ENCODE measurements around the gene ANP32E. TPM values are rescaled to one million over a fixed set of nuclear protein-coding genes. Genes with fewer than 3 reads are reported as not detected.

Gene ANP32E
- total RNA-seq, 1 donor from 2014 or later, result 16.7 TPM

GRCh38 chr1:150227228-150227627 is 8.7 kb downstream of the ANP32E start:
- Histone ChIP-seq H3K4me3 (no peak overlapping the region), H3K9me3 (no peaks in the 10 kb centered on the region), H3K36me3 (peaks cover 0 to 40% of the 10 kb centered on the region in 2 donors), H3K27ac (no peak overlapping the region), H3K4me1 (no peaks in the 10 kb centered on the region), H3K27me3 (no peaks in the 10 kb centered on the region)
- TF ChIP-seq POLR2A (IDR thresholded peaks at IDR 0.05) (no peak), CTCF (IDR thresholded peaks at IDR 0.05) (no peak), POLR2AphosphoS5 (IDR thresholded peaks at IDR 0.05; ENCODE audit: insufficient read depth in 1 of 2, low read depth in 1 of 2) (no peak)
- intact Hi-C loops (cut with DNase I), result no loop called here
- DNase-seq (ENCODE audit: extremely low spot score in 2 of 2), result no peak

GRCh38 chr1:150226486-150226885 is 9.4 kb downstream of the ANP32E start:
- Histone ChIP-seq H3K27me3 (no peaks in the 10 kb centered on the region), H3K4me1 (no peaks in the 10 kb centered on the region), H3K4me3 (no peak overlapping the region), H3K36me3 (peaks cover 0 to 42% of the 10 kb centered on the region in 2 donors), H3K27ac (no peak overlapping the region), H3K9me3 (no peaks in the 10 kb centered on the region)
- TF ChIP-seq POLR2A (IDR thresholded peaks at IDR 0.05) (no peak), POLR2AphosphoS5 (IDR thresholded peaks at IDR 0.05; ENCODE audit: insufficient read depth in 1 of 2, low read depth in 1 of 2) (no peak), CTCF (IDR thresholded peaks at IDR 0.05) (no peak)
- no peak for DNase-seq (ENCODE audit: extremely low spot score in 2 of 2)
- intact Hi-C loops (cut with DNase I), result no loop called here

- peaks cover 0 to 44% of the 10 kb centered on the region in 2 donors for H3K36me3 ChIP-seq
- no peak for TF ChIP-seq POLR2A (IDR thresholded peaks at IDR 0.05)
- TF ChIP-seq POLR2AphosphoS5 (IDR thresholded peaks at IDR 0.05; ENCODE audit: insufficient read depth in 1 of 2, low read depth in 1 of 2), result no peak
- no peak for TF ChIP-seq CTCF (IDR thresholded peaks at IDR 0.05)
- intact Hi-C loops (cut with DNase I), result no loop called here
- no peak overlapping the region for H3K4me3 ChIP-seq
- no peak for DNase-seq (ENCODE audit: extremely low spot score in 2 of 2)
- H3K4me1 ChIP-seq, result no peaks in the 10 kb centered on the region
- no peak overlapping the region for H3K27ac ChIP-seq
- no peaks in the 10 kb centered on the region for H3K27me3 ChIP-seq
- H3K9me3 ChIP-seq, result no peaks in the 10 kb centered on the region
Measured at GRCh38 chr1:150225546-150225945, 10.4 kb downstream of the ANP32E start.

- H3K36me3 ChIP-seq, result peaks cover 0 to 49% of the 10 kb centered on the region in 2 donors
- no peak for DNase-seq (ENCODE audit: extremely low spot score in 2 of 2)
Measured at GRCh38 chr1:150224983-150225382, 10.9 kb downstream of the ANP32E start.

More at GRCh38 chr1:150224983-150225382, 10.9 kb downstream of the ANP32E start:
- H3K4me1 ChIP-seq, result no peaks in the 10 kb centered on the region
- H3K27ac ChIP-seq, result no peak overlapping the region
- H3K27me3 ChIP-seq, result no peaks in the 10 kb centered on the region
- TF ChIP-seq POLR2A (IDR thresholded peaks at IDR 0.05) (no peak), CTCF (IDR thresholded peaks at IDR 0.05) (no peak), POLR2AphosphoS5 (IDR thresholded peaks at IDR 0.05; ENCODE audit: insufficient read depth in 1 of 2, low read depth in 1 of 2) (no peak)
- intact Hi-C loops (cut with DNase I), result no loop called here
- H3K4me3 ChIP-seq, result no peak overlapping the region
- no peaks in the 10 kb centered on the region for H3K9me3 ChIP-seq

Measured in vagina (tissue), 2 donors.